Endothelial cell of umbilical vein (primary cell): ENCODE measurements around the gene FXYD3. TPM values are rescaled to one million over a fixed set of nuclear protein-coding genes. Genes with fewer than 3 reads are reported as not detected.
"Not testable (repeated sequence)": the region's sequence is repeated elsewhere in the genome, so short reads cannot be mapped to it uniquely, and the experiment has no call there.

Experiments used
- BruUV-seq: library from RNA; stranded (reverse); fragments of 400-500 nt; replicated peaks from 2 replicates; lab custom pipeline; 2021; lab: Mats Ljungman, UMichigan
- CTCF ChIA-PET: fragments of 300-600, 350-600 bp; sonication (Branson Sonifier 250); formaldehyde crosslinking; loops from one replicate; lab custom pipeline; 2021; ENCODE audit warnings: antibody characterized with exemption, inconsistent platforms; lab: Charles Lee
- POLR2A ChIA-PET: fragments of 300-600, 350-600 bp; sonication (Branson Sonifier 250); formaldehyde crosslinking; loops from one replicate; lab custom pipeline; 2021; ENCODE audit warnings: antibody characterized with exemption, inconsistent platforms; lab: Charles Lee
- DNase-seq: peaks from one replicate; pipeline ENCODE4 v3.0.0-alpha.2; 2011; ENCODE audit warnings: low read depth, low spot score
- FAIRE-seq: peaks from 2 replicates; lab custom pipeline; 2011; peaks lifted over from hg19 to GRCh38; lab: Jason Lieb, UNC
- H2AFZ ChIP-seq: 2 replicates; pipeline ENCODE4 v1.6.0; 2012; ENCODE audit warnings: low read depth, low read length, control low read depth, inconsistent platforms
- H3K27ac ChIP-seq: 2 replicates; pipeline ENCODE4 v1.5.1; 2011; ENCODE audit warnings: low read depth, mild to moderate bottlenecking, control low read depth, low read length, moderate library complexity; ENCODE audit not compliant: insufficient read depth
- H3K27me3 ChIP-seq, 2 experiments: 2 replicates each; pipeline versions ENCODE4 v1.6.0 to v1.6.1; 2011; ENCODE audit warnings: low read length in 2 of 2, mixed read lengths in 1 of 2; ENCODE audit not compliant: control insufficient read depth in 2 of 2, insufficient read depth in 2 of 2
- H3K36me3 ChIP-seq, 2 experiments: 2 replicates in 1 of 2; 3 replicates in 1 of 2; pipeline ENCODE4 v1.5.1; 2011; ENCODE audit warnings: low read length in 2 of 2, mild to moderate bottlenecking in 1 of 2, moderate library complexity in 1 of 2; ENCODE audit not compliant: control insufficient read depth in 2 of 2, insufficient read depth in 2 of 2; ENCODE audit errors: extremely low read depth in 1 of 2
- H3K4me1 ChIP-seq: 3 replicates; pipeline ENCODE4 v1.5.1; 2011; ENCODE audit warnings: mild to moderate bottlenecking, low read length; ENCODE audit not compliant: control insufficient read depth, insufficient read depth; ENCODE audit errors: extremely low read depth
- H3K4me2 ChIP-seq: 2 replicates; pipeline ENCODE4 v1.6.1; 2011; ENCODE audit warnings: low read length, control low read depth, mixed read lengths; ENCODE audit not compliant: insufficient read depth
- H3K4me3 ChIP-seq, 3 experiments: fragments of 200-600 bp in 1 of 3; sonication (generic), shearing (Covaris generic) in 1 of 3; replicated peaks in 1 of 3; 2 replicates each; pipeline ENCODE4 v1.5.1; 2011 to 2016; ENCODE audit warnings: control low read depth in 3 of 3, low read length in 3 of 3, mild to moderate bottlenecking in 2 of 3, inconsistent platforms in 1 of 3, low read depth in 1 of 3, moderate library complexity in 1 of 3; ENCODE audit not compliant: insufficient read depth in 1 of 3
- H3K79me2 ChIP-seq: 2 replicates; pipeline ENCODE4 v1.6.0; 2012; ENCODE audit warnings: low read length, inconsistent platforms; ENCODE audit not compliant: control insufficient read depth, insufficient read depth
- H3K9ac ChIP-seq: replicated peaks from 2 replicates; pipeline ENCODE3; 2011; ENCODE audit warnings: low read length, control low read depth; ENCODE audit not compliant: insufficient read depth; ENCODE audit errors: extremely low read depth
- H3K9me1 ChIP-seq: replicated peaks from 3 replicates; pipeline ENCODE4 v1.6.0; 2011; ENCODE audit warnings: mild to moderate bottlenecking, low read length; ENCODE audit not compliant: control insufficient read depth, insufficient read depth; ENCODE audit errors: extremely low read depth
- H3K9me3 ChIP-seq: replicated peaks from 2 replicates; pipeline ENCODE4 v1.5.1; 2012; ENCODE audit warnings: low read length, inconsistent platforms; ENCODE audit not compliant: control insufficient read depth, insufficient read depth
- H4K20me1 ChIP-seq: replicated peaks from 2 replicates; pipeline ENCODE3; 2011; ENCODE audit warnings: mild to moderate bottlenecking, low read length; ENCODE audit not compliant: control insufficient read depth, insufficient read depth; ENCODE audit errors: extremely low read depth
- GATA2 ChIP-seq: IDR thresholded peaks from 2 replicates; pipeline ENCODE4 v1.7.0; 2011; ENCODE audit warnings: low read depth, mild to moderate bottlenecking, moderate library complexity, mixed read lengths, low read length; ENCODE audit not compliant: insufficient read length, insufficient read depth
- dilution Hi-C: fragments of 300-500 bp; cut with MboI; formaldehyde crosslinking; loops from one replicate; pipeline ENCODE4 v1.15.0; 2019; ENCODE audit warnings: low sequenced_read_pairs; ENCODE audit not compliant: extremely low pct_ligation_motif_present
- intact Hi-C: fragments of 100-400 bp; cut with micrococcal nuclease; formaldehyde crosslinking; loops from one replicate; pipeline ENCODE4 v1.10.0; 2022
- polyA plus RNA-seq, 4 experiments: library from polyadenylated mRNA; depleted of rRNA in 3 of 4; stranded (reverse) in 3 of 4; unstranded in 1 of 4; fragments of >200 nt; gene quantifications; 2 replicates each; pipeline versions ENCODE4 v1.2.1 to v1.2.3, GENCODE V29; 2011 to 2012; ENCODE audit warnings: missing spikeins in 1 of 4
- total RNA-seq: library from RNA; stranded (reverse); gene quantifications from 2 replicates; pipeline ENCODE4 v1.2.3, GENCODE V29; 2021
- TF ChIP-seq, protein P1 (sequence below), 2 donors: IDR thresholded peaks; 1 replicate in 1 of 2; 2 replicates in 1 of 2; pipeline ENCODE4 v1.5.1; 2011; ENCODE audit warnings: low read length in 2 of 2, mild to moderate bottlenecking in 2 of 2, moderate library complexity in 2 of 2, control low read depth in 1 of 2, inconsistent platforms in 1 of 2, low read depth in 1 of 2; ENCODE audit not compliant: insufficient read depth in 1 of 2; ENCODE audit errors: extremely low read depth in 1 of 2

FXYD3 gene
- total and polyA plus RNA-seq, 2 donors (not counting 3 experiments of a cell fraction or from before 2014, with no cell fraction given): not detected

DNA sequence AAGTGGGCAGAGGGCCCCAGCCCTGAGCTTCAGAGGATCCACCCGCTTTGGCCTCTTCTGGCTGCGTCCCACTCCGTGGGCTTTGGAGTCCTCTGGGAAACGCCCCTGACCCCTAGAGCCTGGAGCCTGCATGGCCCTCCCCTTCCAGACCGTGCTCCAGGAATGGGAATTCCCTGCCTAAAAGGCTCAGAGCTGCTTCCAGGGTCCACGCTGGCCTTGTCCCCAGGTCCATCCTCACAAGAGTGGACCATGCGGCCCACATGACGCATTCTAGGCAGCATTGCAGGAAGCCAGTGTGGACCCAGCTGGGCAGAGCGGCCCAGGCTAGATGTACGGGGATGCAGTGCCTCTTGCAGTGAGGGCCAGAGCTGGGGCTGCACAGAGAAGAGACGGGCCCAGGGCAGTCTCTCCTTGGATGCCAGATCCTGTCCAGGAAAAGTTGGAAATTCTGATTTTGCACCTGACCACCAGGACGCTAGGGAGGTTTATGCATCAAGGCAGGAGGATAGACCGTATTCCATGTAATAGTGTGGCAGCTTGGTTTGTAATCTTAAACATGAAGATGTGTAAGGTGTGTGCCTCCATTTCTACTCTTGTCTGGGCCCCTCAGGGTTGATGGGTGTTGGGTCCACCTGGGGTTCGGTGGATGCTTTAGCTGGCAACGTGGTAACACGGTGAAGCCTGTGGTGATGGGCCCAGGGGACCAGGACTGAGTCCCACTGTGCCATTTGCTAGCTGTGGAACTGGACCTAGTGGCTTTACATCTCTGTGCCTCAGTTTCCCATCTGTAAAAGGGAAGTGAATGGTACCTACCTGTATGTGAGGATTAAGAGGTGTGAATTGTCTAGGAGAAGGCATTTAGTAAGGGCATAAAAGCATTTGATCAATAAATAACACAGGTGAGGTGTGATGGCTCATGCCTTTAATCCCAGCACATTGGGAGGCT is 14.8 kb upstream of the FXYD3 start:
- Histone ChIP-seq H3K4me1 (no peaks in the 10 kb centered on the region), H2AFZ (no peak overlapping the region), H3K9me3 (no peaks in the 10 kb centered on the region), H3K27me3 (no peaks in the 10 kb centered on the region), H3K4me2 (no peak overlapping the region), H3K9me1 (no peaks in the 10 kb centered on the region), H3K9ac (no peak overlapping the region), H3K79me2 (no peaks in the 10 kb centered on the region), H3K36me3 (no peaks in the 10 kb centered on the region), H4K20me1 (no peaks in the 10 kb centered on the region), H3K4me3 (no peak overlapping the region), H3K27ac (no peak overlapping the region)
- no peak for DNase-seq
- TF ChIP-seq, protein P1, sequence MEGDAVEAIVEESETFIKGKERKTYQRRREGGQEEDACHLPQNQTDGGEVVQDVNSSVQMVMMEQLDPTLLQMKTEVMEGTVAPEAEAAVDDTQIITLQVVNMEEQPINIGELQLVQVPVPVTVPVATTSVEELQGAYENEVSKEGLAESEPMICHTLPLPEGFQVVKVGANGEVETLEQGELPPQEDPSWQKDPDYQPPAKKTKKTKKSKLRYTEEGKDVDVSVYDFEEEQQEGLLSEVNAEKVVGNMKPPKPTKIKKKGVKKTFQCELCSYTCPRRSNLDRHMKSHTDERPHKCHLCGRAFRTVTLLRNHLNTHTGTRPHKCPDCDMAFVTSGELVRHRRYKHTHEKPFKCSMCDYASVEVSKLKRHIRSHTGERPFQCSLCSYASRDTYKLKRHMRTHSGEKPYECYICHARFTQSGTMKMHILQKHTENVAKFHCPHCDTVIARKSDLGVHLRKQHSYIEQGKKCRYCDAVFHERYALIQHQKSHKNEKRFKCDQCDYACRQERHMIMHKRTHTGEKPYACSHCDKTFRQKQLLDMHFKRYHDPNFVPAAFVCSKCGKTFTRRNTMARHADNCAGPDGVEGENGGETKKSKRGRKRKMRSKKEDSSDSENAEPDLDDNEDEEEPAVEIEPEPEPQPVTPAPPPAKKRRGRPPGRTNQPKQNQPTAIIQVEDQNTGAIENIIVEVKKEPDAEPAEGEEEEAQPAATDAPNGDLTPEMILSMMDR (IDR thresholded peaks at IDR 0.05; ENCODE audit: extremely low read depth in 1 of 2, insufficient read depth in 1 of 2, low read depth in 1 of 2, low read length in 2 of 2): no peak
- TF ChIP-seq GATA2: no peak
- ChIA-PET CTCF (interaction anchor here (1.6 to 1.9 kb wide), 3 partner anchors 9 to 34 kb away, joined by 3 to 7 read pairs (median 7); partner anchors contain the start of gene FXYD3), POLR2A (no interaction called here)
- BruUV-seq: no TSS peak
- no peak for FAIRE-seq
- dilution Hi-C loops: no loop called here
- intact Hi-C loops: no loop called here

DNA sequence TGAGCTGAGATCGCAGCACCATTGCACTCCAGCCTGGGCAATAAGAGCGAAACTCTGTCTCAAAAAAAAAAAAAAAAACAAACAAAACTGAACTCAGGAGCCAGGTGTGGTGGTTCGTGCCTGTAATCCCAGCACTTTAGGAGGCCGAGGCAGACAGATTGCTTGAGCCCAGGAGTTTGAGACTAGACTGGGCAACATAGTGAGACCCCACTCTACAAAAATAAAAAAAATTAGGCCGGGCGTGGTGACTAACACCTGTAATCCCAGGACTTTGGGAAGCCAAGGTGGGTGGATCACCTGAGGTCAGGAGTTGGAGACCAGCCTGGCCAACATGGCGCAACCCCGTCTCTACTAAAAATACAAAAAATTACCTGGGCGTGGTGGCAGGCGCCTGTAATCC is 13.7 kb upstream of the FXYD3 start:
- H3K4me2 ChIP-seq, H3K4me1 ChIP-seq, H4K20me1 ChIP-seq, DNase-seq, H3K9me1 ChIP-seq, FAIRE-seq, POLR2A ChIA-PET, H3K79me2 ChIP-seq, H3K9ac ChIP-seq, H3K27me3 ChIP-seq, intact Hi-C loops, H3K9me3 ChIP-seq, BruUV-seq, dilution Hi-C loops, H3K36me3 ChIP-seq, H2AFZ ChIP-seq, H3K4me3 ChIP-seq, H3K27ac ChIP-seq: not testable (repeated sequence)
- CTCF ChIA-PET: interaction anchor here (0.6 kb wide), 1 partner anchor 34 kb away, joined by 3 read pairs; no protein-coding TSS in a partner anchor

DNA sequence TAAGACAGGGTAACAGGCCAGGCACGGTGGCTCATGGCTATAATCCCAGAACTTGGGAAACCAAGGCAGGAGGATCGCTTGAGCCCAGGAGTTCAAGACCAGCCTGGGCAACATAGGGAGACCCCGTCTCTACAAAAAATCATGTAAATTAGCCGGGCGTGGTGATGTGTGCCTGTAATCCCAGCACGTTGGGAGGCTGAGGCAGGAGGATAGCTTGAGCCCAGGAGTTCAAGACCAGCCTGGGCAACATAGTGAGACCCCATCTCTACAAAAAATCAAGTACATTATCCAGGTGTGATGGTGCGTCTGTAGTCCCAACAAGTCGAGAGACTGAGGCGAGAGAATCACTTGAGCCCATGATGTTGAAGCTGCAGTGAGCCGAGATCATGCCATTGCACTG is 12.0 kb upstream of the FXYD3 start:
- H3K9me3 ChIP-seq, CTCF ChIA-PET, H3K27me3 ChIP-seq, H3K79me2 ChIP-seq, H3K36me3 ChIP-seq, FAIRE-seq, dilution Hi-C loops, intact Hi-C loops, H3K9ac ChIP-seq, H3K4me3 ChIP-seq, DNase-seq, H3K4me1 ChIP-seq, H2AFZ ChIP-seq, H4K20me1 ChIP-seq, H3K9me1 ChIP-seq, H3K27ac ChIP-seq, BruUV-seq, H3K4me2 ChIP-seq: not testable (repeated sequence)
- POLR2A ChIA-PET: interaction anchor here (0.6 kb wide), 1 partner anchor 47 kb away, joined by 3 read pairs; no protein-coding TSS in a partner anchor
